Breast epithelium (tissue), 3 donors: Measurements from ENCODE around the gene NUCB1.

ENCODE experiments used
- CTCF ChIP-seq, 3 donors: fragments of 450-650 bp; IDR thresholded peaks; one replicate each; pipeline ENCODE4 v1.5.1; 2016 to 2017; ENCODE audit warnings: antibody characterized with exemption in 3 of 3, mild to moderate bottlenecking in 3 of 3, moderate library complexity in 3 of 3
- POLR2A ChIP-seq: fragments of 450-650 bp; IDR thresholded peaks from one replicate; pipeline ENCODE4 v1.6.1; 2016; ENCODE audit warnings: antibody characterized with exemption, mild to moderate bottlenecking, moderate library complexity
- POLR2AphosphoS5 ChIP-seq, 3 donors: sonication (generic); formaldehyde crosslinking; IDR thresholded peaks; one replicate each; pipeline ENCODE4 v1.6.1; 2017; ENCODE audit warnings: antibody characterized with exemption in 3 of 3

GRCh38 chr19:48940902-48941301 lies 40.8 kb downstream of the NUCB1 start:
- TF ChIP-seq CTCF (IDR thresholded peaks at IDR 0.05) (no peak), POLR2A (no peak), POLR2AphosphoS5 (IDR thresholded peaks at IDR 0.05) (no peak)
